Activated CD4-positive, alpha-beta T cell treated with anti-CD3 and anti-CD28 coated beads, Interleukin-2, amount 10 ng/mL, durations not matched to agents 7 days and 5 days (primary cell): Measurements from ENCODE around the gene RAD51B. TPM values are rescaled to one million over a fixed set of nuclear protein-coding genes. Genes with fewer than 3 reads are reported as not detected.
A peak's percentile ranks its signal among the peaks of the same experiment; 100 is the strongest.

Experiments used
- CTCF ChIA-PET: fragments of 350-600 bp; sonication (Branson Sonifier 250); formaldehyde crosslinking; loops from one replicate; lab custom pipeline; 2021; ENCODE audit warnings: antibody characterized with exemption; lab: Charles Lee
- POLR2A ChIA-PET: fragments of 350-600 bp; sonication (Branson Sonifier 250); formaldehyde crosslinking; loops from one replicate; lab custom pipeline; 2021; ENCODE audit warnings: antibody characterized with exemption; lab: Charles Lee
- DNase-seq: peaks from one replicate; pipeline ENCODE4 v3.0.0-alpha.2; 2020
- H3K27ac Mint-ChIP-seq: one replicate; pipeline ENCODE4 v1.8.0; 2021; ENCODE audit warnings: mild to moderate bottlenecking, moderate library complexity, mixed read lengths
- H3K27me3 Mint-ChIP-seq: one replicate; pipeline ENCODE4 v1.8.0; 2021; ENCODE audit warnings: mixed read lengths
- H3K36me3 Mint-ChIP-seq: one replicate; pipeline ENCODE4 v1.8.0; 2021; ENCODE audit warnings: low read depth, mixed read lengths
- H3K4me1 Mint-ChIP-seq: one replicate; pipeline ENCODE4 v1.8.0; 2021; ENCODE audit warnings: mixed read lengths
- H3K4me3 Mint-ChIP-seq: one replicate; pipeline ENCODE4 v1.8.0; 2021; ENCODE audit warnings: mild to moderate bottlenecking, moderate library complexity, mixed read lengths
- H3K9me3 Mint-ChIP-seq: one replicate; pipeline ENCODE4 v1.8.0; 2021; ENCODE audit warnings: mixed read lengths
- total RNA-seq, 2 experiments: library from RNA; stranded (reverse); gene quantifications; one replicate each; pipeline ENCODE4 v1.2.3, GENCODE V29; 2021

The RAD51B gene
- total RNA-seq, 2 experiments from 2014 or later: 20.6 to 30.3 TPM

- Mint-ChIP-seq H3K4me3 (no peak overlapping the region), H3K36me3 (no peaks in the 10 kb centered on the region), H3K4me1 (peaks cover 2% of the 10 kb centered on the region), H3K27me3 (no peaks in the 10 kb centered on the region), H3K9me3 (no peaks in the 10 kb centered on the region), H3K27ac (no peak overlapping the region)
- POLR2A ChIA-PET: interaction anchor here (0.5 kb wide), 1 partner anchor 41 kb away, joined by 3 read pairs; no protein-coding TSS in a partner anchor
- CTCF ChIA-PET: no interaction called here
- no peak for DNase-seq
Measured at GRCh38 chr14:68135566-68135965, 316.0 kb downstream of the RAD51B start.

DNA sequence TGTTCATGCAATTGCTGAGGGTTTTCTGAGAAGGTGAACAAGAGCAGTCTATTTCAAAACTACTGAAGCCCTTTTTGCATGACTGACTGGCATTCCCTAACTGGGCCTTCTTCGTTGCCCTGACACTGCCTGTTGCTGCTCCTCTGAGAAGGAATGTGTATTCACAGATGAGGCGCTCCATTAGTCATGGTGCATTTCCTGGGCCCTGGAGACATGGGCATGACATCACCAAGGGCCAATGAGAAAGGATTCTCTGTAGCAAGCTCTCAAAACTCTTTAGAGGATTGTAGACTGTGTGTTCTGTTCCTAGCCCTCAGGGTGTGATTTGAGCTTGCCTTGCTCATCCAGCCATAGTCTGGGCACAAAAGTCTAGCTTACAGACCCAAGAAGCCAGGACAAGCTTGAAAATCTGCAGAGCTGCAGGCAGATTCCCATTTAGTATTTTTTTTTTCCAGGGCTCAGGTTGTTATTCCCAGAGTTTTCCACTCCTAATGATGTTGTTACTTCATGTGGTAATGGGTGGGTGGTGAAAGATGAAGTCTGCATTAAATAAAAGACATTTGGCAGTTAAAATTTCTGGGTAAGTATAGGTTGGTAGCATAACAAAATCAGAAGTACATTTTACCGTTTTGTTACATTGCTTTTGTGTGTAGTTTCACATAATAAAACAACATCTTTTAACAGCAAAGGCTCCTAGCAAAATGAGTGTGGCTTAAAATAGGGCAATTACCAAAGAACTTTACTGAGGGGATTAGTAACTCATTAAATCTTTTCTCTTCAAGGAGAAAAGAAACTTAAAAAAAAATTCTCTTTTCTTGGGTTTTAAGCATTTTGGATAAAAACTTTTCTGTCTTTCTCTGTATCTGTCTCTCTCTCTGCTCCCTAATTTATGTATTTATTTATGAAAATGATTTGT, 318.4 kb downstream of the RAD51B start:
- no peaks in the 10 kb centered on the region for H3K27me3 Mint-ChIP-seq
- H3K4me3 Mint-ChIP-seq: no peak overlapping the region
- ChIA-PET POLR2A (no interaction called here), CTCF (no interaction called here)
- DNase-seq: no peak
- H3K4me1 Mint-ChIP-seq: peaks cover 2% of the 10 kb centered on the region
- no peak overlapping the region for H3K27ac Mint-ChIP-seq
- no peaks in the 10 kb centered on the region for H3K36me3 Mint-ChIP-seq
- no peaks in the 10 kb centered on the region for H3K9me3 Mint-ChIP-seq

- no peaks in the 10 kb centered on the region for H3K36me3 Mint-ChIP-seq
- H3K4me3 Mint-ChIP-seq: no peak overlapping the region
- H3K4me1 Mint-ChIP-seq: peaks cover 9% of the 10 kb centered on the region
- ChIA-PET CTCF (interaction anchor here (1.1 kb wide), 1 partner anchor 15 kb away, joined by 3 read pairs; no protein-coding TSS in a partner anchor), POLR2A (no interaction called here)
- DNase-seq: no peak
- no peaks in the 10 kb centered on the region for H3K27me3 Mint-ChIP-seq
- H3K27ac Mint-ChIP-seq: no peak overlapping the region
- H3K9me3 Mint-ChIP-seq: no peaks in the 10 kb centered on the region
Measured at GRCh38 chr14:68139431-68140075, 320.0 kb downstream of the RAD51B start.

GRCh38 chr14:68140076-68140741, 320.6 kb downstream of the RAD51B start:
- Mint-ChIP-seq H3K27ac (no peak overlapping the region), H3K4me1 (peaks cover 7% of the 10 kb centered on the region), H3K4me3 (no peak overlapping the region), H3K27me3 (no peaks in the 10 kb centered on the region), H3K9me3 (no peaks in the 10 kb centered on the region), H3K36me3 (no peaks in the 10 kb centered on the region)
- DNase-seq: no peak
- CTCF ChIA-PET: interaction anchor here (1.1 kb wide), 1 partner anchor 14 kb away, joined by 3 read pairs; no protein-coding TSS in a partner anchor
- POLR2A ChIA-PET: no interaction called here

GRCh38 chr14:68140806-68141205, 321.2 kb downstream of the RAD51B start:
- ChIA-PET POLR2A (no interaction called here), CTCF (no interaction called here)
- Mint-ChIP-seq H3K4me1 (peaks cover 7% of the 10 kb centered on the region), H3K27ac (no peak overlapping the region), H3K9me3 (no peaks in the 10 kb centered on the region), H3K4me3 (no peak overlapping the region), H3K36me3 (no peaks in the 10 kb centered on the region), H3K27me3 (no peaks in the 10 kb centered on the region)
- DNase-seq: no peak

GRCh38 chr14:68141281-68142088, 321.9 kb downstream of the RAD51B start:
- Mint-ChIP-seq H3K27me3 (no peaks in the 10 kb centered on the region), H3K36me3 (no peaks in the 10 kb centered on the region), H3K9me3 (no peaks in the 10 kb centered on the region), H3K4me1 (peaks cover 7% of the 10 kb centered on the region), H3K27ac (no peak overlapping the region), H3K4me3 (no peak overlapping the region)
- ChIA-PET CTCF (interaction anchor here (0.6 kb wide), 1 partner anchor 15 kb away, joined by 3 read pairs; no protein-coding TSS in a partner anchor), POLR2A (no interaction called here)
- DNase-seq: no peak

GRCh38 chr14:68143341-68143841, 323.8 kb downstream of the RAD51B start:
- ChIA-PET POLR2A (no interaction called here), CTCF (interaction anchor here (0.9 kb wide), 1 partner anchor 19 kb away, joined by 4 read pairs; no protein-coding TSS in a partner anchor)
- H3K9me3 Mint-ChIP-seq: peaks cover 11% of the 10 kb centered on the region
- H3K4me3 Mint-ChIP-seq: no peak overlapping the region
- H3K27ac Mint-ChIP-seq: peak overlapping the region; percentile 60
- H3K4me1 Mint-ChIP-seq: peaks cover 7% of the 10 kb centered on the region
- no peaks in the 10 kb centered on the region for H3K27me3 Mint-ChIP-seq
- DNase-seq: no peak
- H3K36me3 Mint-ChIP-seq: peaks cover 2% of the 10 kb centered on the region

DNA sequence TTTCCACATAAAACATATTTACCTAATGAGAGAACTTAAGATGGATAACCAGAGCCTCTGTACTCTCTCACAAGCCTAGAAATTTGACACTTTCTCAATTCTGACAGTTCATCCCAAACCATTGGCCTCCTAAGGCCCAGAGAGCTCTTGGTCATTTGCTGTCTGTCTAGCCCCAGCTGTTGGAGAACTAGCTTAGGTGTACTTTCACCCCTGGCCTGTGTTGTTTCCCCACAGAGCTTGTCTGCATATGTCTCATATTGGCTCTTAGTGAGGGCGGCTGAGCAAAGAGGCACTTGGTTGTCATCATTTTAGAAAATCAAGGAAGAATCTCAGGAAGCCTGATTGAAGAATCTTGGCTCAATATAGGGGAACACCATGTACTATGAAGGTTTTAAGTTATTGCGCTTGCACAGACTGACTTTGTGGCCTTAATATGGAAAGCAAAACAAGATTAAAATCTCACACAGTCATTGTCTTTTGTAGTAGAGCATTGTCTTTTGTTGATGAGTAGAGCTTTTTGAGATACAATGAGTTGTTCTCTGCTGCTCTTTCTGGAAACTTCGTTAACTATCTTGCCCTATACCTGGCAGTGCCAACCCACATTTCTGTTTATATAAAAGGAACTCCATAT, 324.6 kb downstream of the RAD51B start:
- peaks cover 7% of the 10 kb centered on the region for H3K4me1 Mint-ChIP-seq
- H3K27ac Mint-ChIP-seq: no peak overlapping the region
- no peak overlapping the region for H3K4me3 Mint-ChIP-seq
- DNase-seq: no peak
- ChIA-PET CTCF (no interaction called here), POLR2A (no interaction called here)
- peaks cover 18% of the 10 kb centered on the region for H3K9me3 Mint-ChIP-seq
- H3K27me3 Mint-ChIP-seq: no peaks in the 10 kb centered on the region
- peaks cover 2% of the 10 kb centered on the region for H3K36me3 Mint-ChIP-seq

- H3K36me3 Mint-ChIP-seq: peaks cover 2% of the 10 kb centered on the region
- ChIA-PET POLR2A (no interaction called here), CTCF (interaction anchor here (1.0 to 1.2 kb wide), 2 partner anchors 13 to 16 kb away, joined by 3 to 4 read pairs; no protein-coding TSS in a partner anchor)
Measured at GRCh38 chr14:68145036-68145435, 325.5 kb downstream of the RAD51B start.

DNA sequence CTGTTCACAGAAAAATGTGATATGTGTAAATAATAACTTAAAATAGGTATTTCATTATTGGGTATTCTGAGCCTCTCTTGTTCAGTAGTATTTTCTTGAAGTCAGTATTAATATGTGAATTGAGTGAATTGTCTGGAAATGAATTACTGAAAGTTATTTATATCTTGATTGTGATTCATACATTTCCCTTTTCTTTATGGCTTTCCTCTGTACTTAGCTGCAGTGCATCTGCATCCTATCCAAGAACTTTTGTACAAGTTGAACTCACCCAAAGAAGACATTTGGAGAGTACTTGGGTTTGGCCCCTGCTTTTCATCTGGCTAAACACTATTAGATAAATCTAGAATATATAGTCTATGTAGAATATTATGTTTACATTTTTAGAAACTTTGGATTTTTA, 326.0 kb downstream of the RAD51B start:
- ChIA-PET CTCF (interaction anchor here (1.0 to 1.2 kb wide), 2 partner anchors 13 to 15 kb away, joined by 3 to 4 read pairs; no protein-coding TSS in a partner anchor), POLR2A (no interaction called here)
- H3K36me3 Mint-ChIP-seq: peaks cover 2% of the 10 kb centered on the region
- H3K4me1 Mint-ChIP-seq: peaks cover 7% of the 10 kb centered on the region
- no peak overlapping the region for H3K4me3 Mint-ChIP-seq
- DNase-seq: no peak
- no peaks in the 10 kb centered on the region for H3K27me3 Mint-ChIP-seq
- H3K9me3 Mint-ChIP-seq: peaks cover 20% of the 10 kb centered on the region
- H3K27ac Mint-ChIP-seq: no peak overlapping the region

More at GRCh38 chr14:68145036-68145435, 325.5 kb downstream of the RAD51B start:
- no peak overlapping the region for H3K4me3 Mint-ChIP-seq
- no peaks in the 10 kb centered on the region for H3K27me3 Mint-ChIP-seq
- H3K4me1 Mint-ChIP-seq: peaks cover 7% of the 10 kb centered on the region
- H3K9me3 Mint-ChIP-seq: peaks cover 18% of the 10 kb centered on the region
- no peak for DNase-seq
- no peak overlapping the region for H3K27ac Mint-ChIP-seq

DNA sequence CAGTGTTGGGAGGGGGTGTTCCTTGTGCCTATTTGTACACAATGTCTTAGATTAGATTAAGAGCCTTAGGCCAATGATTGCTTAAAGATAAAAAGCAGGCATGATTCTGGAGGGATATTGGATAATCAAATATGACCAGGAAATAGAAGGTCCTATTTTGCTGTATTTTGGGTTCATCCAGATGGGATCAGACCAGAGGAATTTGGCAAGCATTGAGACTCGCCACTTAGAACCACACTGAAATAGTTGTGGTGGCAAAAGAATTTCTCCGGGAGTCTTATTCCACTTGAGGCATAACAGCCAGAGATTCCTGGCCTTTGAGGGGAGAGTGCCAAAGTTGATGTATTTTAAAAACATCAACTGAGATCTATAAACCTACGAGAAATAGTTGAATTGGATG, 327.2 kb downstream of the RAD51B start:
- Mint-ChIP-seq H3K4me3 (no peak overlapping the region), H3K27me3 (no peaks in the 10 kb centered on the region), H3K9me3 (peaks cover 28% of the 10 kb centered on the region), H3K27ac (no peak overlapping the region), H3K4me1 (peaks cover 7% of the 10 kb centered on the region), H3K36me3 (peaks cover 5% of the 10 kb centered on the region)
- DNase-seq: no peak
- POLR2A ChIA-PET: no interaction called here
- CTCF ChIA-PET: no interaction called here
